Vagina (tissue), 2 donors: ENCODE measurements around the gene FUT2. TPM values are rescaled to one million over a fixed set of nuclear protein-coding genes. Genes with fewer than 3 reads are reported as not detected.
A peak's percentile ranks its signal among the peaks of the same experiment; 100 is the strongest.

Experiments
- DNase-seq, 2 donors: peaks; one replicate each; pipeline ENCODE4 v3.0.0-alpha.2; 2017; ENCODE audit errors: extremely low spot score in 2 of 2
- H3K27ac ChIP-seq: fragments of 200-600 bp; sonication (generic); one replicate; pipeline ENCODE4 v1.5.1; 2019
- H3K27me3 ChIP-seq: fragments of 200-600 bp; sonication (generic); one replicate; pipeline ENCODE4 v1.5.1; 2019
- H3K36me3 ChIP-seq, 2 donors: fragments of 200-600 bp; sonication (generic); one replicate each; pipeline ENCODE4 v1.5.1; 2017 to 2019
- H3K4me1 ChIP-seq: fragments of 200-600 bp; sonication (generic); one replicate; pipeline ENCODE4 v1.5.1; 2019
- H3K4me3 ChIP-seq, 2 donors: fragments of 200-600 bp; sonication (generic); 1 replicate in 1 of 2; 2 replicates in 1 of 2; pipeline ENCODE4 v1.5.1; 2016 to 2019
- H3K9me3 ChIP-seq: fragments of 200-600 bp; sonication (generic); one replicate; pipeline ENCODE4 v1.5.1; 2019
- POLR2A ChIP-seq, 2 donors: fragments of 450-650 bp; IDR thresholded peaks; one replicate each; pipeline ENCODE4 v1.6.1; 2017; ENCODE audit warnings: antibody characterized with exemption in 2 of 2, mild to moderate bottlenecking in 2 of 2, moderate library complexity in 2 of 2
- POLR2AphosphoS5 ChIP-seq, 2 donors: sonication (generic); formaldehyde crosslinking; IDR thresholded peaks; one replicate each; pipeline ENCODE4 v1.9.0; 2017; ENCODE audit warnings: antibody characterized with exemption in 2 of 2, mild to moderate bottlenecking in 2 of 2, low read depth in 1 of 2; ENCODE audit not compliant: insufficient read depth in 1 of 2
- intact Hi-C: fragments of 100-400 bp; cut with DNase I; formaldehyde crosslinking; loops from one replicate; pipeline ENCODE4 v1.15.1; 2023
- total RNA-seq: library from RNA; depleted of rRNA; stranded (reverse); fragments of >200 nt; gene quantifications from one replicate; pipeline ENCODE4 v1.2.3, GENCODE V29; 2016
- TF ChIP-seq, protein P1 (sequence below), 3 experiments: fragments of 450-650 bp in 2 of 3; fragments of 200-600 bp in 1 of 3; sonication (generic) in 1 of 3; IDR thresholded peaks; one replicate each; pipeline ENCODE4 v1.5.1; 2017 to 2019; ENCODE audit warnings: antibody characterized with exemption in 3 of 3, mild to moderate bottlenecking in 2 of 3, moderate library complexity in 2 of 3

FUT2 gene
- total RNA-seq = 6.1 TPM

DNA sequence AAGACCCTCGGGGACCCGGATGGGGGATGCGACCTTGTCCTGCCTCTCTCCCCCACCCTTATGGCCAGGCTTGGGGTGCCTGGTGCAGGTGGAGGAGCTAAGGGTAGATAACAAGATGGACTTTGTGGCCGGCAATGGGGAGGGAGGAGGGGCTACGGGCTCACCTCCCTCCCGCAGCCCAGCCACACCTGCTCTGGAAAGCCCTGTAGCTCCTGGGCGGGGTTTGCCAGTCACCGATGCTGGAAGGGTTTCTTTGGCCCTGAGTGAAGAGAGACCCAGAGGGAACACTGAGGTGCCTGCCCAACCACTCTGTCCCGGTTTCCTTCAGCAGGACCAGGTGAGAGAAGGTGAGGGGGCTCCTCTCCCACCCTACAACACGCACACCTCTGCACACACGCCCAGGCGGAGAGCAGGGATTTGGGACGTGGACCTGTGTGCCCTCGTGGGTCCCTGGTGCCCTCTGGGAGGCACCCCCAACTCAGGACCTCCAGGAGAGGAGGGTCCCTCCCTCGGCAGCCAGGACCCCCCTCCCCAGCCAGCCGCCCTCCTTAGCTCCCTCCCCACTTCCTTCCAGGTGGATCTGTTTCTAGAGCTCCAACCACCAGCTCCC is at the start of gene FUT2:
Gene FUT2, plus strand, starts transcription at position 229 of the 610 bp plus-strand sequence. CDS start 6,986 bp downstream, outside the sequence.
- intact Hi-C loops = no loop called here
- TF ChIP-seq POLR2AphosphoS5 (IDR thresholded peaks at IDR 0.05; ENCODE audit: insufficient read depth in 1 of 2, low read depth in 1 of 2) = peak in 1 of 2 donors; percentile 37
- TF ChIP-seq, protein P1, sequence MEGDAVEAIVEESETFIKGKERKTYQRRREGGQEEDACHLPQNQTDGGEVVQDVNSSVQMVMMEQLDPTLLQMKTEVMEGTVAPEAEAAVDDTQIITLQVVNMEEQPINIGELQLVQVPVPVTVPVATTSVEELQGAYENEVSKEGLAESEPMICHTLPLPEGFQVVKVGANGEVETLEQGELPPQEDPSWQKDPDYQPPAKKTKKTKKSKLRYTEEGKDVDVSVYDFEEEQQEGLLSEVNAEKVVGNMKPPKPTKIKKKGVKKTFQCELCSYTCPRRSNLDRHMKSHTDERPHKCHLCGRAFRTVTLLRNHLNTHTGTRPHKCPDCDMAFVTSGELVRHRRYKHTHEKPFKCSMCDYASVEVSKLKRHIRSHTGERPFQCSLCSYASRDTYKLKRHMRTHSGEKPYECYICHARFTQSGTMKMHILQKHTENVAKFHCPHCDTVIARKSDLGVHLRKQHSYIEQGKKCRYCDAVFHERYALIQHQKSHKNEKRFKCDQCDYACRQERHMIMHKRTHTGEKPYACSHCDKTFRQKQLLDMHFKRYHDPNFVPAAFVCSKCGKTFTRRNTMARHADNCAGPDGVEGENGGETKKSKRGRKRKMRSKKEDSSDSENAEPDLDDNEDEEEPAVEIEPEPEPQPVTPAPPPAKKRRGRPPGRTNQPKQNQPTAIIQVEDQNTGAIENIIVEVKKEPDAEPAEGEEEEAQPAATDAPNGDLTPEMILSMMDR (IDR thresholded peaks at IDR 0.05) = no peak
- H3K9me3 ChIP-seq = no peaks in the 10 kb centered on the region
- peak within 1 kb of the TSS; percentile 64 for H3K27ac ChIP-seq
- peak within 1 kb of the TSS in 1 of 2 donors; percentile 37 for H3K4me3 ChIP-seq
- DNase-seq = no peak
- H3K36me3 ChIP-seq = peaks cover 0 to under 1% of the 10 kb centered on the region in 2 donors
- no peaks in the 10 kb centered on the region for H3K27me3 ChIP-seq
- peaks cover 13% of the 10 kb centered on the region for H3K4me1 ChIP-seq

DNA sequence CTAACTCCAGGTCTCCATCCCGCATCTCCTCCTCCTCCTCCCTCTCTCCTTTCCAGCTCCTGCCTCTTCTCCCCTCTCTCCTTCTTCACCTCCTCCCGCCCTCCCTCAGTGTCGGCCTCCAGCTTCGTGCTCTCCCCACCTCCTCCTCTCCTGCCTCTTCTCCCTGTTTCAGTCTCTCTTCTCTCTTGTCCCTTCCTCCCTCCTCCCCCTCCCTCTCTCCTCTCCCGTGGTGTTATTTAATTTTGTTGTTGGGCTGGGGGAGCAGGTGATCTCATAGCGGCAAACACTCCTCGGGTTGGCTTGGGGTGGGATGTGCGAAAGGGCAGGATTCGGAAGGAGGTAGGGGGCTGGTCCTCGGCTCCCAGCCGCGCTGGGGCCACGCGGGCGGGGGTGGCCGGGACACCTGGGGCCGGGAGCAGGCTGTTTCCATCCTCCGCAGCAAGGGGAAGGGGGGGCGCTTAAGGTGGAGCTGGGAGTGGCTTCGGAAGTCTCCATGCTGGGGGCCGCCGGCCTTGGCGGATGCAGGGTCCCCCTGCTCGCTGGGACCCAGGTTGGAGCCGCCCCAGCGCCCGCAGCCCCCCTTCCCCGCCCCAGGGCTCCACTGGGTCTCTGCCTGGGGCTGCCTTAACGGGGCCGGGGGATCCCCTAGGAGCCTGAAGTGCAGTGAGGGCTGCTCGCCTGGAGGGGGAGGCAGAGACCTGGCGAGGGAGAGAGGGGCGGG is 49.6 kb upstream of the FUT2 start, which contains the start of gene CA11:
Gene CA11, minus strand, starts transcription at position 187 of the 721 bp plus-strand sequence. CDS start 555 bp downstream, outside the sequence.
- H3K4me3 ChIP-seq = peak within 1 kb of the TSS; percentile 56 to 64
- intact Hi-C loops = loop anchor here (5.0 kb wide), 2 partner anchors 61 to 136 kb away; no protein-coding TSS in a partner anchor
- no peaks in the 10 kb centered on the region for H3K27me3 ChIP-seq
- H3K4me1 ChIP-seq = peaks cover 16% of the 10 kb centered on the region
- no peaks in the 10 kb centered on the region for H3K36me3 ChIP-seq
- peak within 1 kb of the TSS; percentile 96 for H3K27ac ChIP-seq
- DNase-seq = peak in 1 of 2 donors; percentile 94
- no peaks in the 10 kb centered on the region for H3K9me3 ChIP-seq
- TF ChIP-seq, protein P1 (IDR thresholded peaks at IDR 0.05) = peak; percentile 77 to 86 (median 82)
- peak; percentile 23 to 83 for TF ChIP-seq POLR2AphosphoS5 (IDR thresholded peaks at IDR 0.05; ENCODE audit: insufficient read depth in 1 of 2, low read depth in 1 of 2)
- TF ChIP-seq POLR2A (IDR thresholded peaks at IDR 0.05) = peak in 1 of 2 donors; percentile 39

DNA sequence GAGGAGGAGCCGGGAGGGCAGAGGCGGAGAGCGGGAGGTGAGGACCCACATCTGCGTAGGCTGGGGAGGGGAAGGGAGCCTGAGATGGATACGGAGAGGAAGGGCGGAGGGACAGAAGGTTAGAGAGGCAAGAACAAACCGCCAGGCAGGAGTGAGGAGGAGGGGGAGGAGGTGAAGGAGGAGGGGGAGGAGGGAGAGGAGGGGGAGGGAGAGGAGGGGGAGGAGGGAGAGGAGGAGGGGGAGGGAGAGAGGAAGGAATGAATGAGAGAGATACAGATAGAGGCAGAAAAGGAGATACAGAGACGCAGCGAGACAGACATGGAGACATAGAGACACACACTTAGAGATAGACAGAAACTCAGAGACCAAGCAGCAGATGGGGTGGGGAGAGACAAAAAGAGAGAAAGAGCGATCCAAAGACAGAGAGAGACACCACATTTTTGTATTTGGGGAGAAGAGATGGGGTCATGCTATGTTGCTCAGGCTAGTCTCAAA is 49.0 kb upstream of the FUT2 start:
- H3K4me1 ChIP-seq = peaks cover 16% of the 10 kb centered on the region
- TF ChIP-seq POLR2A (IDR thresholded peaks at IDR 0.05) = no peak
- no peak for TF ChIP-seq POLR2AphosphoS5 (IDR thresholded peaks at IDR 0.05; ENCODE audit: insufficient read depth in 1 of 2, low read depth in 1 of 2)
- TF ChIP-seq, protein P1 (IDR thresholded peaks at IDR 0.05) = no peak
- no peaks in the 10 kb centered on the region for H3K27me3 ChIP-seq
- H3K4me3 ChIP-seq = peak overlapping the region; percentile 56 to 64
- no peaks in the 10 kb centered on the region for H3K36me3 ChIP-seq
- no peak for DNase-seq
- intact Hi-C loops = loop anchor here (5.0 kb wide), 2 partner anchors 61 to 136 kb away; no protein-coding TSS in a partner anchor
- H3K27ac ChIP-seq = peak overlapping the region; percentile 96
- no peaks in the 10 kb centered on the region for H3K9me3 ChIP-seq

DNA sequence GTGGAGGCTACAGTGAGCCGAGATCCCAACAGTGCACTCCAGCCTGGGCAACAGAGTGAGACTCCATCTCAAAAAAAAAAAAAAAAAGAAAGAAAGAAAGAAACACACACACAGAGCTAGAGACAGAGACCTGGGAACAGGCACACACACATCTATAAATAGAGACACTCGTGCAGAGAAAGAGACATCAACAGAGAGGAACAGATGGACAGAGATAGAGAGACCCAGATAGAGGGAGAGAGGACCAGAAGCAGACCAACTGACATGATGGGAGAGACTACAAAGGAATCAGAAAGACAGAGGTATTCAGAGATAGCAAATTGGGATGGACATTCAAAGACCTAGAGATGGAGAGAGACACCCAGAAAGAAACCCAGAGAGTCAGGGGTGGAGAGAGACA is 47.6 kb upstream of the FUT2 start:
- Histone ChIP-seq H3K4me1 (peaks cover 16% of the 10 kb centered on the region), H3K36me3 (no peaks in the 10 kb centered on the region), H3K4me3 (no peak overlapping the region), H3K27ac (no peak overlapping the region), H3K9me3 (no peaks in the 10 kb centered on the region), H3K27me3 (no peaks in the 10 kb centered on the region)
- DNase-seq = no peak
- intact Hi-C loops = loop anchor here (5.0 kb wide), 2 partner anchors 59 to 134 kb away; no protein-coding TSS in a partner anchor
- TF ChIP-seq, protein P1 (IDR thresholded peaks at IDR 0.05) = no peak
- TF ChIP-seq POLR2A (IDR thresholded peaks at IDR 0.05) (no peak), POLR2AphosphoS5 (IDR thresholded peaks at IDR 0.05; ENCODE audit: insufficient read depth in 1 of 2, low read depth in 1 of 2) (no peak)
